GM15510 (cell line): ENCODE results near the gene NRCAM.

ENCODE experiments used
- POLR2A ChIP-seq: IDR thresholded peaks from 3 replicates; pipeline ENCODE4 v1.6.1; 2011; ENCODE audit warnings: borderline replicate concordance; ENCODE audit not compliant: insufficient read length; ENCODE audit errors: extremely low read depth

NRCAM gene

GRCh38 chr7:108164342-108164741 is 291.9 kb downstream of the NRCAM start:
- no peak for TF ChIP-seq POLR2A

GRCh38 chr7:108158776-108159175 is 297.5 kb downstream of the NRCAM start:
- no peak for TF ChIP-seq POLR2A

GRCh38 chr7:108157606-108158335 is 298.5 kb downstream of the NRCAM start:
- TF ChIP-seq POLR2A: no peak

- no peak for TF ChIP-seq POLR2A
Observed at GRCh38 chr7:108156897-108157605, 299.2 kb downstream of the NRCAM start.

- TF ChIP-seq POLR2A: no peak
Observed at GRCh38 chr7:108152198-108152597, 304.0 kb downstream of the NRCAM start.

GRCh38 chr7:108149908-108150307 is 306.3 kb downstream of the NRCAM start:
- TF ChIP-seq POLR2A: no peak

GRCh38 chr7:108149119-108149518 is 307.1 kb downstream of the NRCAM start:
- TF ChIP-seq POLR2A: no peak

GRCh38 chr7:108147031-108147563 is 309.1 kb downstream of the NRCAM start:
- TF ChIP-seq POLR2A: no peak

GRCh38 chr7:108146070-108146842 is 310.0 kb downstream of the NRCAM start:
- TF ChIP-seq POLR2A: no peak

GRCh38 chr7:108145401-108145800 is 310.8 kb downstream of the NRCAM start:
- no peak for TF ChIP-seq POLR2A

- no peak for TF ChIP-seq POLR2A
Observed at GRCh38 chr7:108144931-108145330, 311.3 kb downstream of the NRCAM start.

GRCh38 chr7:108143658-108144420 is 312.4 kb downstream of the NRCAM start:
- TF ChIP-seq POLR2A: no peak

GRCh38 chr7:108142675-108143259 is 313.5 kb downstream of the NRCAM start:
- TF ChIP-seq POLR2A: no peak

GRCh38 chr7:108142180-108142579 is 314.1 kb downstream of the NRCAM start:
- no peak for TF ChIP-seq POLR2A

GRCh38 chr7:108140671-108141070 is 315.6 kb downstream of the NRCAM start:
- TF ChIP-seq POLR2A: no peak

- no peak for TF ChIP-seq POLR2A
Observed at GRCh38 chr7:108138911-108139310, 317.3 kb downstream of the NRCAM start.
